Measurements from ENCODE around the gene NFYC. TPM values are rescaled to one million over a fixed set of nuclear protein-coding genes. Genes with fewer than 3 reads are reported as not detected.
"Not testable (repeated sequence)": the region's sequence is repeated elsewhere in the genome, so short reads cannot be mapped to it uniquely, and the experiment has no call there.

The NFYC gene
- total RNA-seq, 2 experiments from 2014 or later = 65.0 to 66.6 TPM

GRCh38 chr1:40715491-40716059, 24.1 kb downstream of the NFYC start:
- POLR2A ChIA-PET = no interaction called here
- Mint-ChIP-seq H3K9me3 (no peaks in the 10 kb centered on the region), H3K36me3 (peaks cover 31% of the 10 kb centered on the region), H3K4me1 (peaks cover 40% of the 10 kb centered on the region), H3K27me3 (no peaks in the 10 kb centered on the region), H3K27ac (no peak overlapping the region), H3K4me3 (no peak overlapping the region)
- DNase-seq (no peak), ATAC-seq (ENCODE audit: low read depth) (no peak)

GRCh38 chr1:40717065-40717464, 25.6 kb downstream of the NFYC start:
- ATAC-seq (ENCODE audit: low read depth) (no peak), DNase-seq (no peak)
- POLR2A ChIA-PET = interaction anchor here (0.6 to 1.0 kb wide), 2 partner anchors 9 to 25 kb away, joined by 3 to 4 read pairs; partner anchors contain the start of gene NFYC
- Mint-ChIP-seq H3K4me1 (peaks cover 31% of the 10 kb centered on the region), H3K36me3 (peaks cover 34% of the 10 kb centered on the region), H3K9me3 (no peaks in the 10 kb centered on the region), H3K27me3 (no peaks in the 10 kb centered on the region), H3K4me3 (no peak overlapping the region), H3K27ac (no peak overlapping the region)

- DNase-seq (no peak), ATAC-seq (ENCODE audit: low read depth) (no peak)
- H3K4me1 Mint-ChIP-seq = peaks cover 30% of the 10 kb centered on the region
- no peaks in the 10 kb centered on the region for H3K9me3 Mint-ChIP-seq
- H3K27ac Mint-ChIP-seq = no peak overlapping the region
- POLR2A ChIA-PET = no interaction called here
- H3K27me3 Mint-ChIP-seq = no peaks in the 10 kb centered on the region
- no peak overlapping the region for H3K4me3 Mint-ChIP-seq
- H3K36me3 Mint-ChIP-seq = peaks cover 35% of the 10 kb centered on the region
Measured at GRCh38 chr1:40717955-40718354, 26.5 kb downstream of the NFYC start.

- DNase-seq = no peak
- POLR2A ChIA-PET = interaction anchor here (0.8 kb wide), 1 partner anchor 12 kb away, joined by 3 read pairs; no protein-coding TSS in a partner anchor
- peaks cover 28% of the 10 kb centered on the region for H3K4me1 Mint-ChIP-seq
- no peak overlapping the region for H3K4me3 Mint-ChIP-seq
- H3K36me3 Mint-ChIP-seq = peaks cover 33% of the 10 kb centered on the region
- no peaks in the 10 kb centered on the region for H3K27me3 Mint-ChIP-seq
- no peak overlapping the region for H3K27ac Mint-ChIP-seq
- ATAC-seq (ENCODE audit: low read depth) = no peak
- no peaks in the 10 kb centered on the region for H3K9me3 Mint-ChIP-seq
Measured at GRCh38 chr1:40720493-40720892, 29.0 kb downstream of the NFYC start.

GRCh38 chr1:40722622-40723021, 31.1 kb downstream of the NFYC start:
- ATAC-seq (ENCODE audit: low read depth) = no peak
- Mint-ChIP-seq H3K36me3 (peaks cover 28% of the 10 kb centered on the region), H3K27me3 (no peaks in the 10 kb centered on the region), H3K4me3 (no peak overlapping the region), H3K27ac (no peak overlapping the region), H3K9me3 (no peaks in the 10 kb centered on the region), H3K4me1 (peaks cover 25% of the 10 kb centered on the region)
- POLR2A ChIA-PET = interaction anchor here (1.3 kb wide), 1 partner anchor 31 kb away, joined by 5 read pairs; the partner anchor contains the start of gene NFYC
- no peak for DNase-seq

GRCh38 chr1:40723196-40723955, 31.9 kb downstream of the NFYC start:
- H3K27me3 Mint-ChIP-seq = no peaks in the 10 kb centered on the region
- H3K36me3 Mint-ChIP-seq = peaks cover 27% of the 10 kb centered on the region
- DNase-seq (no peak), ATAC-seq (ENCODE audit: low read depth) (no peak)
- POLR2A ChIA-PET = interaction anchor here (0.7 kb wide), 1 partner anchor 16 kb away, joined by 3 read pairs; no protein-coding TSS in a partner anchor
- H3K27ac Mint-ChIP-seq = no peak overlapping the region
- no peak overlapping the region for H3K4me3 Mint-ChIP-seq
- peaks cover 24% of the 10 kb centered on the region for H3K4me1 Mint-ChIP-seq
- no peaks in the 10 kb centered on the region for H3K9me3 Mint-ChIP-seq

GRCh38 chr1:40727662-40728061, 36.2 kb downstream of the NFYC start:
- H3K36me3 Mint-ChIP-seq = peaks cover 27% of the 10 kb centered on the region
- H3K4me3 Mint-ChIP-seq; H3K27ac Mint-ChIP-seq; ATAC-seq (ENCODE audit: low read depth); H3K27me3 Mint-ChIP-seq; H3K9me3 Mint-ChIP-seq; DNase-seq; POLR2A ChIA-PET: not testable (repeated sequence)
- H3K4me1 Mint-ChIP-seq = peaks cover 36% of the 10 kb centered on the region

GRCh38 chr1:40729316-40729862, 37.9 kb downstream of the NFYC start:
- Mint-ChIP-seq H3K27ac (peak overlapping the region; percentile 15), H3K36me3 (peaks cover 23% of the 10 kb centered on the region), H3K4me1 (peaks cover 37% of the 10 kb centered on the region)
- not testable (repeated sequence) for H3K27me3 Mint-ChIP-seq; H3K9me3 Mint-ChIP-seq; H3K4me3 Mint-ChIP-seq; DNase-seq; ATAC-seq (ENCODE audit: low read depth)
- POLR2A ChIA-PET = interaction anchor here (0.7 to 1.6 kb wide), 3 partner anchors 10 to 78 kb away, joined by 3 to 9 read pairs (median 5); partner anchors contain the start of gene NFYC

GRCh38 chr1:40732756-40733301, 41.3 kb downstream of the NFYC start:
- H3K27ac Mint-ChIP-seq = no peak overlapping the region
- peaks cover 15% of the 10 kb centered on the region for H3K36me3 Mint-ChIP-seq
- ATAC-seq (ENCODE audit: low read depth) (no peak), DNase-seq (no peak)
- H3K4me1 Mint-ChIP-seq = peaks cover 30% of the 10 kb centered on the region
- no peak overlapping the region for H3K4me3 Mint-ChIP-seq
- no peaks in the 10 kb centered on the region for H3K9me3 Mint-ChIP-seq
- H3K27me3 Mint-ChIP-seq = no peaks in the 10 kb centered on the region
- POLR2A ChIA-PET = interaction anchor here (0.5 to 0.7 kb wide), 3 partner anchors 26 to 549 kb away, joined by 3 to 4 read pairs (median 4); no protein-coding TSS in a partner anchor

GRCh38 chr1:40734882-40735628, 43.6 kb downstream of the NFYC start:
- POLR2A ChIA-PET = no interaction called here
- no peak for DNase-seq
- no peak for ATAC-seq (ENCODE audit: low read depth)
- H3K36me3 Mint-ChIP-seq = peaks cover 29% of the 10 kb centered on the region
- H3K4me1 Mint-ChIP-seq = peaks cover 23% of the 10 kb centered on the region
- no peak overlapping the region for H3K4me3 Mint-ChIP-seq
- no peaks in the 10 kb centered on the region for H3K27me3 Mint-ChIP-seq
- H3K9me3 Mint-ChIP-seq = no peaks in the 10 kb centered on the region
- H3K27ac Mint-ChIP-seq = no peak overlapping the region

- H3K27me3 Mint-ChIP-seq = no peaks in the 10 kb centered on the region
- H3K27ac Mint-ChIP-seq = no peak overlapping the region
- no peaks in the 10 kb centered on the region for H3K9me3 Mint-ChIP-seq
- POLR2A ChIA-PET = no interaction called here
- DNase-seq (no peak), ATAC-seq (ENCODE audit: low read depth) (no peak)
- peaks cover 18% of the 10 kb centered on the region for H3K4me1 Mint-ChIP-seq
- peaks cover 28% of the 10 kb centered on the region for H3K36me3 Mint-ChIP-seq
- H3K4me3 Mint-ChIP-seq = no peak overlapping the region
Measured at GRCh38 chr1:40736085-40736531, 44.6 kb downstream of the NFYC start.

GRCh38 chr1:40738831-40739230, 47.3 kb downstream of the NFYC start:
- Mint-ChIP-seq H3K4me3 (no peak overlapping the region), H3K4me1 (peaks cover 20% of the 10 kb centered on the region), H3K27ac (no peak overlapping the region), H3K27me3 (no peaks in the 10 kb centered on the region), H3K36me3 (peaks cover 42% of the 10 kb centered on the region), H3K9me3 (no peaks in the 10 kb centered on the region)
- ATAC-seq (ENCODE audit: low read depth) (no peak), DNase-seq (no peak)
- POLR2A ChIA-PET = interaction anchor here (0.6 kb wide), 1 partner anchor 15 kb away, joined by 3 read pairs; no protein-coding TSS in a partner anchor

Measured in activated naive CD8-positive, alpha-beta T cell treated with anti-CD3 and anti-CD28 coated beads, Interleukin-2, amount 10 ng/mL, durations not matched to agents 7 days and 5 days (primary cell).